ENCODE data around the gene PARP9.

DNA sequence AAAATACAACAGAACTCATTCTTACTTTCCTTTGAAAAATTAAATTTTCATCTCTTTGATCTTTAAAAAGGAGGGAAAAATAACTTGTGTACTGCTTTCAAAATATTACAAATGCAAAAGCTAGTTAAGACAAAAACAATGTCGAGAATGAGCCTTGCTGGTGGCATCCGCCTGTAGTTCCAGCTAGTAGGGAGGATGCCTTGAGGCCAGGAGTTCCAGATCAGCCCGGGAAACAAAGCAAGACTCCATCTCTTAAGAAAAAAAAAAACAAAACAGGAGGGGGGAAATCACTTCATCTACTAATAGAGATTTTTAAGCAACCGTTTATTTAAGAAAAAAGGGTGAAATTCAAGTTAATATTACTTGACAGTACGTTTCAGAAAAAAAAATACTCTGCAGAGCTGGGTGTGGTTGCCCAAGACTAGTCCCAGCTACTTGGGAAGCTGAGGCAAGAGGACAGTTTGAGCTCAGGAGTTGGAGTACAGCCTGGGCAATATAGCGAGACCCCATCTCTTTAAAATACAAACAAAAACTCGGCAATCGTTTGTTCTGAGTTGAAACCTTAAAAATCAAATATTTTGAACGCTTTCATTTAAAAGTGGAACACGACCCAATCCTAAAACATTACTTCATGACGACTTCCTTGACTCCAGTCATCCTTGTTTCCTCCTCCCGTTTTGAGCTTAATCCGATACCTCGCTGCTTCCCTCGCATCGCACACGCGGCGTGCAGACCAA lies 50.5 kb downstream of the PARP9 start:
- TF ChIP-seq, protein P1, sequence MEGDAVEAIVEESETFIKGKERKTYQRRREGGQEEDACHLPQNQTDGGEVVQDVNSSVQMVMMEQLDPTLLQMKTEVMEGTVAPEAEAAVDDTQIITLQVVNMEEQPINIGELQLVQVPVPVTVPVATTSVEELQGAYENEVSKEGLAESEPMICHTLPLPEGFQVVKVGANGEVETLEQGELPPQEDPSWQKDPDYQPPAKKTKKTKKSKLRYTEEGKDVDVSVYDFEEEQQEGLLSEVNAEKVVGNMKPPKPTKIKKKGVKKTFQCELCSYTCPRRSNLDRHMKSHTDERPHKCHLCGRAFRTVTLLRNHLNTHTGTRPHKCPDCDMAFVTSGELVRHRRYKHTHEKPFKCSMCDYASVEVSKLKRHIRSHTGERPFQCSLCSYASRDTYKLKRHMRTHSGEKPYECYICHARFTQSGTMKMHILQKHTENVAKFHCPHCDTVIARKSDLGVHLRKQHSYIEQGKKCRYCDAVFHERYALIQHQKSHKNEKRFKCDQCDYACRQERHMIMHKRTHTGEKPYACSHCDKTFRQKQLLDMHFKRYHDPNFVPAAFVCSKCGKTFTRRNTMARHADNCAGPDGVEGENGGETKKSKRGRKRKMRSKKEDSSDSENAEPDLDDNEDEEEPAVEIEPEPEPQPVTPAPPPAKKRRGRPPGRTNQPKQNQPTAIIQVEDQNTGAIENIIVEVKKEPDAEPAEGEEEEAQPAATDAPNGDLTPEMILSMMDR (IDR thresholded peaks at IDR 0.05; ENCODE audit: borderline replicate concordance, extremely low read depth, low read length, poor library complexity, severe bottlenecking), result no peak
- TF ChIP-seq EZH2 (IDR thresholded peaks at IDR 0.05; ENCODE audit: borderline replicate concordance, low read depth, low read length, severe bottlenecking), result no peak

Measured in DND-41 (cell line).